Forelimb muscle (tissue), 1 donor: ENCODE measurements around the gene ERMAP. TPM values are rescaled to one million over a fixed set of nuclear protein-coding genes. Genes with fewer than 3 reads are reported as not detected.
A peak's percentile ranks its signal among the peaks of the same experiment; 100 is the strongest.
"Not testable (repeated sequence)": the region's sequence is repeated elsewhere in the genome, so short reads cannot be mapped to it uniquely, and the experiment has no call there.

Experiments
- DNase-seq: peaks from one replicate; pipeline ENCODE4 v3.0.0-alpha.2; 2013; ENCODE audit warnings: low read depth
- polyA plus RNA-seq: library from polyadenylated mRNA; unstranded; fragments of 120-200 nt; gene quantifications from one replicate; pipeline ENCODE4 v1.2.1, GENCODE V29; 2013; ENCODE audit not compliant: insufficient read length

ERMAP gene
- polyA plus RNA-seq, 1 donor = 9.0 TPM

GRCh38 chr1:42845193-42845592 lies 28.3 kb downstream of the ERMAP start:
- no peak for DNase-seq

GRCh38 chr1:42845866-42846256 lies 28.9 kb downstream of the ERMAP start:
- no peak for DNase-seq

GRCh38 chr1:42846257-42847110 lies 29.6 kb downstream of the ERMAP start, which contains the start of gene ZNF691:
Gene ZNF691 (plus strand): TSS chr1:42846613. CDS start chr1:42849659, 3,046 bp downstream.
- DNase-seq = peak; percentile 97

- DNase-seq = no peak
Measured at GRCh38 chr1:42847111-42847595, 30.2 kb downstream of the ERMAP start.

GRCh38 chr1:42847721-42848460 lies 31.0 kb downstream of the ERMAP start:
- no peak for DNase-seq

GRCh38 chr1:42848823-42849537 lies 32.1 kb downstream of the ERMAP start:
- no peak for DNase-seq

GRCh38 chr1:42849944-42850343 lies 33.0 kb downstream of the ERMAP start:
- DNase-seq = no peak

GRCh38 chr1:42851420-42851819 lies 34.5 kb downstream of the ERMAP start:
- no peak for DNase-seq

- no peak for DNase-seq
Measured at GRCh38 chr1:42851960-42852607, 35.2 kb downstream of the ERMAP start.

- DNase-seq = no peak
Measured at GRCh38 chr1:42852608-42852980, 35.7 kb downstream of the ERMAP start.

GRCh38 chr1:42853116-42853884 lies 36.4 kb downstream of the ERMAP start:
- no peak for DNase-seq

- not testable (repeated sequence) for DNase-seq
Measured at GRCh38 chr1:42856554-42856953, 39.6 kb downstream of the ERMAP start.

GRCh38 chr1:42859366-42859765 lies 42.4 kb downstream of the ERMAP start:
- DNase-seq = not testable (repeated sequence)

- no peak for DNase-seq
Measured at GRCh38 chr1:42860339-42861013, 43.6 kb downstream of the ERMAP start.

GRCh38 chr1:42861014-42861399 lies 44.1 kb downstream of the ERMAP start:
- DNase-seq = no peak

- DNase-seq = no peak
Measured at GRCh38 chr1:42866549-42866948, 49.6 kb downstream of the ERMAP start.

- DNase-seq = not testable (repeated sequence)
Measured at GRCh38 chr1:42868466-42868865, 51.5 kb downstream of the ERMAP start.

- DNase-seq = not testable (repeated sequence)
Measured at GRCh38 chr1:42869254-42869653, 52.3 kb downstream of the ERMAP start.

GRCh38 chr1:42869751-42870150 lies 52.8 kb downstream of the ERMAP start:
- not testable (repeated sequence) for DNase-seq

GRCh38 chr1:42873108-42873507 lies 56.2 kb downstream of the ERMAP start:
- not testable (repeated sequence) for DNase-seq
